ENCODE measurements around the gene FRYL. TPM values are rescaled to one million over a fixed set of nuclear protein-coding genes. Genes with fewer than 3 reads are reported as not detected.

Gene FRYL
- total RNA-seq, 3 donors from 2014 or later = 45.1 to 47.2 (median 46.7) TPM

DNA sequence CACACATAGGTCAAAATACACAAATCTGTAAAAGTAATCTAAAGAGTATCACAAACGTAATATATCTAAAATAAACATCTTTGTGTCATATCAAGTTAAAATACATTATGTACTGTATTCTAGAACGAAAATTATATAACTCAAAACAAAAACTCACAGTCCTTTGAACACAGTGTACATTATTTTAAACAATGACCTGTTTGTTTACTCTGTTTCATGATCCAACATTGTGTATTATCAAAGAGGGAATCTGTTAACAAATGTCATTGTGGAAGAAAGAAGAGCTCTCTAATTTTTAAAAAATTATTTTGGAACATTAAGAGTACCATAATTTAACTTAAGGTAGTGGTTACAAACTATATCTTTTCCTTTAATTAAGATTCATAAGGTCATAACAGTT, 144.1 kb downstream of the FRYL start:
- DNase-seq (no peak), ATAC-seq (no peak)
- Mint-ChIP-seq H3K36me3 (ENCODE audit: insufficient read depth) (peaks cover 12% of the 10 kb centered on the region), H3K27me3 (ENCODE audit: low read depth) (no peaks in the 10 kb centered on the region), H3K4me3 (no peak overlapping the region), H3K9me3 (peaks cover 3% of the 10 kb centered on the region), H3K4me1 (ENCODE audit: low read depth) (peaks cover 29% of the 10 kb centered on the region)

DNA sequence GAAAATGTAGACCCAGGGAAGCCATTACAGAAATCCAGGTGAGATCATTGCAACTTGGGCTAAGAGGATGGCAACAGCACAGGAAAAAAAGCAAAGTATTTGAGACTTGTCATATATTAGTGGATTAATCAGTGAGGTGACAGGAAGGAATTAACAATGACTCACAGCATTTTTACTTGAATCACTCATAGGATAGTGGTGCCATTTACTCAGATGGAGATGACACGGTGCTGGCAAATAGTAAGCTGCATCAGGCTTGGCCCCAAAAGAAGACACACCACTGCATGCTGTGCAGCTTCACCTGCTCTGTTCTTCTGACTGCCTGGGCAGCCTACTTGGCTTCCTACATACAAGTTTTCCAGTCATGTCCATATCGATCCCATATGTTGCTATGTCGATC, 144.8 kb downstream of the FRYL start:
- Mint-ChIP-seq H3K36me3 (ENCODE audit: insufficient read depth) (peaks cover 12% of the 10 kb centered on the region), H3K9me3 (peaks cover 3% of the 10 kb centered on the region), H3K4me1 (ENCODE audit: low read depth) (peaks cover 25% of the 10 kb centered on the region), H3K27me3 (ENCODE audit: low read depth) (no peaks in the 10 kb centered on the region), H3K4me3 (no peak overlapping the region)
- DNase-seq (peak; percentile 11), ATAC-seq (peak; percentile 97 to 98)

DNA sequence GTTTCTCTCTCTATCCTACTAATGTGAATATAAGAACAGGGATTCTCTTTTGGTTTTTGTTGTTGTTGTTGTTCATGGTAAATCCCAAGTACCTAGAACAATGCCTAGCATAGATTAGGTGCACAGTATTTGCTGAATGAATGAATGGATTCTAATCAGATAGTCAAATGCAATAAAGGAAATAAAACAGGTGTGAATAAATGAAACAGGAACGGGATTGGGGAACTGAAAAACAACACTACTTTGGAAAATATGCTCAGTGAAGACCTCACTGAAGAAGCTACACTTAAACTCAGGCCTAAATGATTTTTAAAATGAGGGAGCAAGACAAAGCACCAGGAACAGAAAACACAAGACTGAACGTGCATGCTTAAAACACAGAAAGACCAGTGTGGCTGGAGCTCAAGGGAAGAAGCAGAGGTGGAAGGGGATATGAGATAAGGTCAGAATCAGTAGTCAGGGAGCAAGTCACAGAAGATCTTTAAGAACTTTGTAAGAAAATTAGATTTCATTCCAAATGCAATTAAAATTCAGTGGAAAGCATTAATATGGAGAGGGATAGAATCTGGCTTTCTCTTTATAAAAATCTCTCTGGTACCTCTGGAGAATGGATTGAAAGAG, 145.3 kb downstream of the FRYL start:
- Mint-ChIP-seq H3K27me3 (ENCODE audit: low read depth) (no peaks in the 10 kb centered on the region), H3K9me3 (peaks cover 3% of the 10 kb centered on the region), H3K4me1 (ENCODE audit: low read depth) (peaks cover 24% of the 10 kb centered on the region), H3K36me3 (ENCODE audit: insufficient read depth) (peaks cover 11% of the 10 kb centered on the region), H3K4me3 (no peak overlapping the region)
- DNase-seq (no peak), ATAC-seq (no peak)

DNA sequence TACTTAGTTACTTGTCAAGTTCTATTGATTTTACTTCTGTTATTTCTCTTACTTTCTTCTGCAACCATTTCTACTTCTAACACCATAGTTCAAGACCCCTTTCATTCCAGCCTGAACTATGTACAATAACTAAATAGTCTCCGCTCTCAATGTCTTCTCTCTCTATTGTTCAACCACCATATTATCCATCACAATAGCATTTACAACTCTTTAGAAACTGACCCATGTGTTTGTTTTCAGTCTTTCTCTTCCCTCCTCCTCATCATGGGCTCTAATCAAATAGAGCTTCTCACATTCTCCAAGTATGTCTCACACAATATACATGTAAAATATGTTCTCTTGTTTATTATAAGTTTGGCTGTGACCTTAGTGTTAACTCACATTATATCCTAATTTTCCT, 146.4 kb downstream of the FRYL start:
- no peaks in the 10 kb centered on the region for H3K9me3 Mint-ChIP-seq

DNA sequence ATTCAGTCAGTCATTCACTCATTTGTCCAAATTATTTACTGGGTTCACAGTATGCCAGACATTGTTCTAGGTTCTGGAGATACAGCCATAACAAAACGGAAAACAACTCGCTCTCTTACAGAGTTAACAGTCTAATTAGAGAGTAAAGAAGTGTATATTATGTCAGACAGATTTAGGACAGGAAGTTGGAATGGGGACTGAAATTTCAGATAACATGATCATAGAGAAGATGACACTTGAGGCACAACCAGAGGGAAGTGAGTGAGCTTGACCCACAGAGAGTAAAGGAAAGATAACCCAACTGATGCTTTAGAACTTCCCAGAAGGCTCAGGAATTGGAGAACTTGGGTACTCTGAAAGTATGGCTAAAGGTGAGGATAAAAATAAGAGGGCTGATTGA, 150.6 kb downstream of the FRYL start:
- ATAC-seq = no peak

More for the DNA sequence above, 146.4 kb downstream of the FRYL start:
- peaks cover 21% of the 10 kb centered on the region for H3K4me1 Mint-ChIP-seq (ENCODE audit: low read depth)
- peaks cover 5% of the 10 kb centered on the region for H3K36me3 Mint-ChIP-seq (ENCODE audit: insufficient read depth)
- no peak for DNase-seq
- ATAC-seq = no peak
- no peak overlapping the region for H3K4me3 Mint-ChIP-seq
- no peaks in the 10 kb centered on the region for H3K27me3 Mint-ChIP-seq (ENCODE audit: low read depth)

DNA sequence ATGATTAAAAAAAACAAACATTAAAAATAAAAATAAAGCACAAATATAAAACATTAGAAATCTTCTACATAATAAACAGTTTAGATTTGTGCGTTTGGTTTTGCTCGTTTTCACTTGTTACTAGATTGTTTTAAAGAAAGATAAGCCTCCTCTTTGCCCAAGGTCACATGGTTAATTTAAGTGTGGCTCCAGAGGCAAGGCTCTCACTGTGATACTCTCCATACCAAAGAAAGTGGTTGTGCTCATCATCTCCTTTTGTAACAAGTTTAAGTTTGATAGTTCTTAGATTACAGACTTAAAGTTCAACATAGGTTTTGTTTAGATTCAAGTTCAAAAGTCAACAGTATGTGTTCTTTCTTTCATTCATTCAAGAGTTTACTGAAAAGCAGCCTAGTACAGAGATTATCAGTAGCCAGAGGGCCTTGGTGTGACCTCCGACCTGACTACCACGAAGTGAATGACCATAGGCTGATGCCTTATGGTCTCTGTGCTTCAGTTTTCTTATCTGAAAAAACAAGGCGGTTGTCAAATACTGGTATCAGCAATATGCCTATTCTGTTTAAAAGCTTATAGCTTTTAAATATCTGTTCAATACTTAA, 156.8 kb downstream of the FRYL start:
- peaks cover 36% of the 10 kb centered on the region for H3K36me3 Mint-ChIP-seq (ENCODE audit: insufficient read depth)
- peaks cover 6% of the 10 kb centered on the region for H3K4me1 Mint-ChIP-seq (ENCODE audit: low read depth)
- H3K4me3 Mint-ChIP-seq = no peak overlapping the region
- no peaks in the 10 kb centered on the region for H3K27me3 Mint-ChIP-seq (ENCODE audit: low read depth)
- DNase-seq (no peak), ATAC-seq (no peak)
- no peaks in the 10 kb centered on the region for H3K9me3 Mint-ChIP-seq

More for the DNA sequence above, 150.6 kb downstream of the FRYL start:
- DNase-seq = no peak
- Mint-ChIP-seq H3K4me3 (no peak overlapping the region), H3K9me3 (no peaks in the 10 kb centered on the region), H3K27me3 (ENCODE audit: low read depth) (no peaks in the 10 kb centered on the region), H3K36me3 (ENCODE audit: insufficient read depth) (peaks cover 10% of the 10 kb centered on the region), H3K4me1 (ENCODE audit: low read depth) (peaks cover 10% of the 10 kb centered on the region)

DNA sequence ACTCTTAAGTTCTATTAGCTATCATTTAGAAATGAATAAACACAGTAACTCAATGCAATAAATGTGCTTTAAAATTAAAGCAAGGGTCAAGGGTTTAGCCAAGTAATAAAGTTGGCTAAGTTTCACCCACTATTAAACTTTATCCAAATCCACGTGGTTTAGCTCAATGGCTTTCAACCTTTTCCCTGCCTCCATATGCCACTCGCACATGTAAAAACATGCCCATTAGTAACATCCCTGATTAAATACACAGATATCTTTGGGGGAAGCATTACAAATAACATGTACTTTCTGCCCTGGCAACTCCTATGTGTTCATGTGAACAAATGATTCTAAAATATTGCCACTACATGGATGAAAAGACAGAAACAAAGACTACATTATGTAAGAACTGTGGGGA, 159.2 kb downstream of the FRYL start:
- H3K36me3 Mint-ChIP-seq (ENCODE audit: insufficient read depth) = peaks cover 48% of the 10 kb centered on the region
- H3K4me1 Mint-ChIP-seq (ENCODE audit: low read depth) = peaks cover 6% of the 10 kb centered on the region
- DNase-seq = no peak
- no peak overlapping the region for H3K4me3 Mint-ChIP-seq
- no peaks in the 10 kb centered on the region for H3K27me3 Mint-ChIP-seq (ENCODE audit: low read depth)
- H3K9me3 Mint-ChIP-seq = no peaks in the 10 kb centered on the region
- no peak for ATAC-seq

DNA sequence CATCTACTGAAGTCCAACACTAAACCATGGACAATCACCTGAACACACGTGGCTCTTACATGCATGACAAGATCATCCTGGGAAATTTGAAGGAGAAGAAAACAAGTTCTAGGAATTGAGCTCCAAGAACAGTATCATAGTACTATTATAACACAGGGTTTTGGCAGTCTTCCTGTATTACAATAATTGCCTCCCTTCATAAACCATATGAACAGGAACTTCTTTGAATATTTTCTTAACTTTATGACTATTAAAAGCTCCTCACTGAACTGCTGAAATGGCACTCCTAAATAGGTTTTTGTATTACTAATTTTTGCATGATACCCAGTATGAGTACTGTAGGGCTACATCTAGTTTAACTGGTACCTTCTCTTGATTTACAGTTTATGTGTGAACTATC, 160.0 kb downstream of the FRYL start:
- H3K27me3 Mint-ChIP-seq (ENCODE audit: low read depth) = no peaks in the 10 kb centered on the region
- no peak for ATAC-seq
- peaks cover 3% of the 10 kb centered on the region for H3K9me3 Mint-ChIP-seq
- no peak for DNase-seq
- H3K4me1 Mint-ChIP-seq (ENCODE audit: low read depth) = peaks cover 6% of the 10 kb centered on the region
- peaks cover 52% of the 10 kb centered on the region for H3K36me3 Mint-ChIP-seq (ENCODE audit: insufficient read depth)
- no peak overlapping the region for H3K4me3 Mint-ChIP-seq

DNA sequence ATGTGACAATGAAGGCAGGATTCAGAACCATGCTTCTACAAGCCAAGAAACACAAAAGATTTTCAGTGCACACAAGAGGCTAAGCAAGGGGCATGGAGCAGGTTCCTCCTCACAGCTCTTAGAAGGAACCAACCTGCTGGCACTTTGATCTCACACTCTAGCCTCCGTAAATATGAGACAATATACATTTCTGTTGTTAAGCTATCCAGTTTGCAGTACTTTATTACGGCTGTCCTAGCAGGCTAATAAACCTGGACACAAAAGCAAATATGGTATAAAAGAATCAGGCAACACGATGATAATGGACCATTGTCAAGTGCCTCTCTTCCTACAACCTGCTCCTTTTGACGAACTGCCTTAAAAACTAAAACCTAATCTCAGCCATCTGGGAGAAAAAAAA, 175.6 kb downstream of the FRYL start:
- Mint-ChIP-seq H3K4me1 (ENCODE audit: low read depth) (no peaks in the 10 kb centered on the region), H3K4me3 (no peak overlapping the region), H3K9me3 (no peaks in the 10 kb centered on the region), H3K27me3 (ENCODE audit: low read depth) (no peaks in the 10 kb centered on the region), H3K36me3 (ENCODE audit: insufficient read depth) (peaks cover 9% of the 10 kb centered on the region)
- DNase-seq (no peak), ATAC-seq (no peak)

DNA sequence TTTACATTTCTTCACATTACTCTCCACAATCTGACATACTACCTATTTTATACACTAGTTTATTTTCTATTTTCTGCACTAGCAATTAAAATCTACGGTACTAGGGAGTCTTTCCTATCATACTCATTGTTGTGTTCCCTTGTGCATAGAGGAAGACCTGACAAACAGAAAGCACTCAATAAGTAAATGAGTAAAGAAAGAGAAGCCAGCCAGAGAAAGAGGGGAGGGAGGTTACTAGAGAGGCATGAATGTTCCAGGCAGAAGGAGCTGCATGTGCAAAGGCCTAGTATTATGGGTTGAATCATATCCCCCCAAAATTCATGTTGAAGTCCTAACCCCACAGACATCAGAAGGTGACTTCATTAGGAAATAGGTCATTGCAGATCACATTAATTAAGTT, 176.0 kb downstream of the FRYL start:
- ATAC-seq (no peak), DNase-seq (no peak)
- Mint-ChIP-seq H3K27me3 (ENCODE audit: low read depth) (no peaks in the 10 kb centered on the region), H3K4me3 (no peak overlapping the region), H3K4me1 (ENCODE audit: low read depth) (no peaks in the 10 kb centered on the region), H3K9me3 (no peaks in the 10 kb centered on the region), H3K36me3 (ENCODE audit: insufficient read depth) (peaks cover 11% of the 10 kb centered on the region)

DNA sequence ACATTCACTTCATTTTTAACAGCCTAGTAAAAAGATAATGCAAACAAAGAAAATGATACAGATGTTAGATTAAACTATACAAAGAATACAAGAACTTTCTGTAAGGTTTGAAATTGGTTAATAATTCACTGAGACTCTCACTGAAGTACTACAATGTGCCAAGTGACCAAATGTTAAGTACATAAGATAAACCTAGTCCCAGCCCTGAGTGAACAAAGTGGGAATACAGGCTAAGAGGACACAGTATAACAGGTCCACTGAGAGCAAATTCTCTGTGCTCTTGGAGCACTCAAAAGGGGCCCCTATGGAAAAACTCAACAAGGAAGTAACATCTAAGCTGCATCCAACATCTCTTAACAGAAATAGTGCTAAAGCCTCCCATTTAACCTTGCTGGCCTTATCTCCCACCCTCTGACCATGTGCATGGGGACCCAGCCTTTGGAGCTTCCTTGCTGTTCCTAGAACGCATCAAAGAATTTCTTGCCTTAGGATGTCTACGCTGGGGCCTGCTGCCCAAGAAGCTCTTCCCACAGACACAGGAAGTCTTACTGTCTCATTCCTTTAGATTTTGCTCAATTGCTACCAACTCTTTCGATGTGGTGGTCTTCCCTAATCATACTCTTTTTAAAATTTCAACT, 176.6 kb downstream of the FRYL start:
- no peaks in the 10 kb centered on the region for H3K27me3 Mint-ChIP-seq (ENCODE audit: low read depth)
- H3K4me1 Mint-ChIP-seq (ENCODE audit: low read depth) = no peaks in the 10 kb centered on the region
- H3K36me3 Mint-ChIP-seq (ENCODE audit: insufficient read depth) = peaks cover 13% of the 10 kb centered on the region
- no peaks in the 10 kb centered on the region for H3K9me3 Mint-ChIP-seq
- H3K4me3 Mint-ChIP-seq = no peak overlapping the region
- DNase-seq = no peak
- no peak for ATAC-seq

DNA sequence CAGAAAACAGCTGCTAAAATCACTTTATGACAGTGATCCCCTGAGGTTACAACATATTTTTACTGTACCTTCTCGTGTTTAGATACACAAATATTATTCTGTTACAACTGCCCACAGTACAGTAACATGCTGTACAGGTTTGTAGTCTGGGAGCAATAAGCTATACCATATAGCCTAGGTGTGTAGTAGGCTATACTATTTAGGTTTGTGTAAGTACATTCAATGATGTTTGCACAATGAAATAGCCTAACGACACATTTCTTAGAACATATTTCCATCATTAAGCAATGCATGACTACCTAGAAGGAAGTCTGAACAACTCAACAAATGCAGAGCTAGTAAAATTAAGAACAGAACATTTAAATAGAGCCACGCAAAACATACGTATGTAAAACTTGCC, 177.3 kb downstream of the FRYL start:
- Mint-ChIP-seq H3K36me3 (ENCODE audit: insufficient read depth) (peaks cover 13% of the 10 kb centered on the region), H3K27me3 (ENCODE audit: low read depth) (no peaks in the 10 kb centered on the region)

DNA sequence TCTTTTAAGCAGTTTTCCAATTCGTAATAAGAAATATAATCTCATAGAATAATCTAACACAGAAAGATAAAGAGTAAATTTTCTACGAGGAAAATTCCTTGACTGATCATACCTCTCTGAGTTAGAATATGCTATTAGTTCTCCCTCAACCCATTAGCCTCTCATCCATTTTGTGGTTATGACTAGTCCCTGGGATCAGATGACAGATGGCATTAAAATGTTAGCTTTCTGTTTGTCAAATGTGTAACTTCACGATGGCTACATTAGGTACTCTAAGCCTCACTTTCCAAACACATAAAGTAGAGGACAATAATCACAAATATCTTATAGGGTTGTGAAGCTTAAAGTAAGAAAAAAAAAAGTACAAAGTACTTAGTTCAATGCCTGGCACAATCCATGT, 177.9 kb downstream of the FRYL start:
- ATAC-seq (no peak), DNase-seq (no peak)
- H3K27me3 Mint-ChIP-seq (ENCODE audit: low read depth) = no peaks in the 10 kb centered on the region
- no peaks in the 10 kb centered on the region for H3K4me1 Mint-ChIP-seq (ENCODE audit: low read depth)
- peaks cover 13% of the 10 kb centered on the region for H3K36me3 Mint-ChIP-seq (ENCODE audit: insufficient read depth)
- H3K4me3 Mint-ChIP-seq = no peak overlapping the region
- no peaks in the 10 kb centered on the region for H3K9me3 Mint-ChIP-seq

More for the DNA sequence above, 177.3 kb downstream of the FRYL start:
- DNase-seq (no peak), ATAC-seq (no peak)
- no peak overlapping the region for H3K4me3 Mint-ChIP-seq
- no peaks in the 10 kb centered on the region for H3K4me1 Mint-ChIP-seq (ENCODE audit: low read depth)
- H3K9me3 Mint-ChIP-seq = no peaks in the 10 kb centered on the region

DNA sequence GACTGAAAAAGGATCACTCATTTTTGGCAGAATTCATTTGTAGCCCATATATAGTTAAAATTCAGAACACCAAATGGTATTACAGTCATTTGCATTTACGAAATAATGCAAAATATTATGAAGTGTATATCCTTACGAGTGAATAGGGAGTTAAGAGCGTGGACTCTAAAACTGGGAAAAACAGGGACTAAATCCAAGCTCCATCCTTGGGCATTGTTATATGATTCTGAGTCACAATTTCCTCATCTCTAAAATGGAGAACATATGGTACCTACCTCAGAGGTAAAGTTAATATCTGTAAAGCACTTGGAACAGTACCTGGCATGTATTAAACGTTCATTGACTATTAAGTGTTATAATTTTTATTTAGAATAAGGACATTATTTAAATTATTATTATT, 183.7 kb downstream of the FRYL start:
- no peak for ATAC-seq
- Mint-ChIP-seq H3K4me3 (no peak overlapping the region), H3K9me3 (no peaks in the 10 kb centered on the region), H3K4me1 (ENCODE audit: low read depth) (no peaks in the 10 kb centered on the region), H3K27me3 (ENCODE audit: low read depth) (no peaks in the 10 kb centered on the region), H3K36me3 (ENCODE audit: insufficient read depth) (peaks cover 23% of the 10 kb centered on the region)
- no peak for DNase-seq

DNA sequence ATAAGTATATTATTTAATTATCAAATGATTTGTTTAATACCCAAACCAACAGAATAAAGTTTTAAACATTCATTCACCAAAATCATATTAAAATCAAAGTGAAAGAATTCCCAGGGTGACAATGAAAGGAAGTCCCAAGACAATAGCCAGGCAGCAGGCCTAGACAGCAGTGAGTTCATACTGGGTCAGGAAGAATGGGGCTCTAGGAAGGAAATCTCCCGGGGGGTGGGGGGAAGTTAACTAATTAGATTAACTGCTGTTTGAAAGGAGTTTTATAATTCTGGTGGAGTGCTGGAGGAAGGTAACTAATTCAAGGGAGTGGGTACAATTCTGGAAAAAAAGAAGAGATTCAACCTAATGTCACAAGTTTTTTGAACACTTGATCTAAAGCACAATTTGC, 185.9 kb downstream of the FRYL start:
- Mint-ChIP-seq H3K36me3 (ENCODE audit: insufficient read depth) (peaks cover 28% of the 10 kb centered on the region), H3K27me3 (ENCODE audit: low read depth) (no peaks in the 10 kb centered on the region), H3K4me3 (no peak overlapping the region), H3K4me1 (ENCODE audit: low read depth) (peaks cover 4% of the 10 kb centered on the region), H3K9me3 (no peaks in the 10 kb centered on the region)
- DNase-seq (no peak), ATAC-seq (no peak)

Data from activated T-cell treated with anti-CD3 and anti-CD28 coated beads, Interleukin-2, amount 50 U/mL, for 4 hours (primary cell).